Bronchial epithelial cell (primary cell): ENCODE results near the gene S100B. TPM values are rescaled to one million over a fixed set of nuclear protein-coding genes. Genes with fewer than 3 reads are reported as not detected.

ENCODE experiments used
- DNase-seq: peaks from one replicate; pipeline ENCODE4 v3.0.0-alpha.2; 2010; ENCODE audit warnings: low read depth
- FAIRE-seq: peaks from 2 replicates; lab custom pipeline; 2011; peaks lifted over from hg19 to GRCh38; lab: Jason Lieb, UNC
- H3K27me3 ChIP-seq: 2 replicates; pipeline ENCODE4 v1.5.1; 2011; ENCODE audit warnings: low read length; ENCODE audit not compliant: control insufficient read depth, insufficient read depth
- H3K36me3 ChIP-seq: 2 replicates; pipeline ENCODE4 v1.5.1; 2011; ENCODE audit warnings: low read length; ENCODE audit not compliant: control insufficient read depth, insufficient read depth
- H3K4me3 ChIP-seq: 2 replicates; pipeline ENCODE4 v1.5.1; 2011; ENCODE audit warnings: mild to moderate bottlenecking, low read depth, low read length, control low read depth
- CTCF ChIP-seq: IDR thresholded peaks from 2 replicates; pipeline ENCODE4 v1.5.1; 2011; ENCODE audit warnings: mild to moderate bottlenecking, moderate library complexity, low read length, control low read depth, inconsistent platforms; ENCODE audit not compliant: insufficient read depth, severe bottlenecking
- total RNA-seq: library from RNA; depleted of rRNA; stranded (reverse); fragments of >200 nt; gene quantifications from 2 replicates; pipeline ENCODE4 v1.2.1, GENCODE V29; 2014

S100B gene
- total RNA-seq, 1 donor from 2014 or later, result not detected

GRCh38 chr21:46562472-46562871 lies 42.4 kb downstream of the S100B start:
- no peak for DNase-seq
- H3K36me3 ChIP-seq, result peaks cover 56% of the 10 kb centered on the region
- no peak for FAIRE-seq

GRCh38 chr21:46561445-46562090 lies 43.3 kb downstream of the S100B start:
- DNase-seq (no peak), FAIRE-seq (no peak)
- TF ChIP-seq CTCF, result no peak
- Histone ChIP-seq H3K27me3 (no peaks in the 10 kb centered on the region), H3K36me3 (peaks cover 54% of the 10 kb centered on the region), H3K4me3 (no peak overlapping the region)

More at GRCh38 chr21:46562472-46562871, 42.4 kb downstream of the S100B start:
- Histone ChIP-seq H3K27me3 (no peaks in the 10 kb centered on the region), H3K4me3 (no peak overlapping the region)
- TF ChIP-seq CTCF, result no peak

GRCh38 chr21:46560568-46561444 lies 44.1 kb downstream of the S100B start:
- no peak for TF ChIP-seq CTCF
- H3K27me3 ChIP-seq, result no peaks in the 10 kb centered on the region
- peaks cover 52% of the 10 kb centered on the region for H3K36me3 ChIP-seq

GRCh38 chr21:46559291-46559983 lies 45.4 kb downstream of the S100B start:
- FAIRE-seq, result peak; percentile 75
- no peak overlapping the region for H3K4me3 ChIP-seq
- peaks cover 54% of the 10 kb centered on the region for H3K36me3 ChIP-seq
- H3K27me3 ChIP-seq, result no peaks in the 10 kb centered on the region
- TF ChIP-seq CTCF, result no peak
- DNase-seq, result no peak

More at GRCh38 chr21:46560568-46561444, 44.1 kb downstream of the S100B start:
- DNase-seq, result no peak
- peak; percentile 66 for FAIRE-seq
- H3K4me3 ChIP-seq, result no peak overlapping the region

- Histone ChIP-seq H3K36me3 (peaks cover 50% of the 10 kb centered on the region), H3K27me3 (no peaks in the 10 kb centered on the region), H3K4me3 (no peak overlapping the region)
- no peak for TF ChIP-seq CTCF
- FAIRE-seq (no peak), DNase-seq (no peak)
These were observed 46.9 kb downstream of the S100B start for GRCh38 chr21:46557919-46558392.
